ENCODE measurements around the gene AUTS2.

GRCh38 chr7:70036695-70037094 is 438.4 kb downstream of the AUTS2 start:
- TF ChIP-seq, protein P1, sequence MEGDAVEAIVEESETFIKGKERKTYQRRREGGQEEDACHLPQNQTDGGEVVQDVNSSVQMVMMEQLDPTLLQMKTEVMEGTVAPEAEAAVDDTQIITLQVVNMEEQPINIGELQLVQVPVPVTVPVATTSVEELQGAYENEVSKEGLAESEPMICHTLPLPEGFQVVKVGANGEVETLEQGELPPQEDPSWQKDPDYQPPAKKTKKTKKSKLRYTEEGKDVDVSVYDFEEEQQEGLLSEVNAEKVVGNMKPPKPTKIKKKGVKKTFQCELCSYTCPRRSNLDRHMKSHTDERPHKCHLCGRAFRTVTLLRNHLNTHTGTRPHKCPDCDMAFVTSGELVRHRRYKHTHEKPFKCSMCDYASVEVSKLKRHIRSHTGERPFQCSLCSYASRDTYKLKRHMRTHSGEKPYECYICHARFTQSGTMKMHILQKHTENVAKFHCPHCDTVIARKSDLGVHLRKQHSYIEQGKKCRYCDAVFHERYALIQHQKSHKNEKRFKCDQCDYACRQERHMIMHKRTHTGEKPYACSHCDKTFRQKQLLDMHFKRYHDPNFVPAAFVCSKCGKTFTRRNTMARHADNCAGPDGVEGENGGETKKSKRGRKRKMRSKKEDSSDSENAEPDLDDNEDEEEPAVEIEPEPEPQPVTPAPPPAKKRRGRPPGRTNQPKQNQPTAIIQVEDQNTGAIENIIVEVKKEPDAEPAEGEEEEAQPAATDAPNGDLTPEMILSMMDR (conservative IDR thresholded peaks at IDR 0.05; ENCODE audit: low read depth, low read length) = no peak
- no peak for TF ChIP-seq EZH2 (IDR thresholded peaks at IDR 0.05; ENCODE audit: borderline replicate concordance, low read depth, low read length, poor library complexity, severe bottlenecking)

All from A673 (cell line).